Measurements from ENCODE around the gene FRMPD2.
A peak's percentile ranks its signal among the peaks of the same experiment; 100 is the strongest.
"Not testable (repeated sequence)": the region's sequence is repeated elsewhere in the genome, so short reads cannot be mapped to it uniquely, and the experiment has no call there.

Gene FRMPD2

GRCh38 chr10:48233559-48234005 is 40.9 kb downstream of the FRMPD2 start:
- FAIRE-seq (no peak), DNase-seq (ENCODE audit: low spot score) (no peak)

- no peak for FAIRE-seq
- DNase-seq (ENCODE audit: low spot score): no peak
Observed at GRCh38 chr10:48232717-48233447, 41.6 kb downstream of the FRMPD2 start.

GRCh38 chr10:48231699-48232315 is 42.7 kb downstream of the FRMPD2 start:
- peak; percentile 82 for FAIRE-seq

GRCh38 chr10:48231178-48231577 is 43.3 kb downstream of the FRMPD2 start:
- no peak for DNase-seq (ENCODE audit: low spot score)
- FAIRE-seq: no peak

More at GRCh38 chr10:48231699-48232315, 42.7 kb downstream of the FRMPD2 start:
- DNase-seq (ENCODE audit: low spot score): no peak

GRCh38 chr10:48227213-48227612 is 47.3 kb downstream of the FRMPD2 start:
- no peak for FAIRE-seq
- DNase-seq (ENCODE audit: low spot score): no peak

GRCh38 chr10:48224979-48225560 is 49.4 kb downstream of the FRMPD2 start:
- peak; percentile 40 for DNase-seq (ENCODE audit: low spot score)
- FAIRE-seq: peak; percentile 32

- FAIRE-seq (no peak), DNase-seq (ENCODE audit: low spot score) (no peak)
Observed at GRCh38 chr10:48224296-48224695, 50.2 kb downstream of the FRMPD2 start.

- FAIRE-seq (peak; percentile 20), DNase-seq (ENCODE audit: low spot score) (no peak)
Observed at GRCh38 chr10:48221814-48222213, 52.7 kb downstream of the FRMPD2 start.

GRCh38 chr10:48221031-48221430 is 53.5 kb downstream of the FRMPD2 start:
- not testable (repeated sequence) for DNase-seq (ENCODE audit: low spot score); FAIRE-seq

GRCh38 chr10:48219194-48219593 is 55.3 kb downstream of the FRMPD2 start:
- no peak for FAIRE-seq

GRCh38 chr10:48216744-48217143 is 57.8 kb downstream of the FRMPD2 start:
- no peak for FAIRE-seq
- DNase-seq (ENCODE audit: low spot score): no peak

More at GRCh38 chr10:48219194-48219593, 55.3 kb downstream of the FRMPD2 start:
- no peak for DNase-seq (ENCODE audit: low spot score)

GRCh38 chr10:48216204-48216505 is 58.3 kb downstream of the FRMPD2 start:
- FAIRE-seq (no peak), DNase-seq (ENCODE audit: low spot score) (no peak)

GRCh38 chr10:48215486-48216203 is 58.9 kb downstream of the FRMPD2 start:
- DNase-seq (ENCODE audit: low spot score) (peak; percentile 65), FAIRE-seq (peak; percentile 32)

- FAIRE-seq (no peak), DNase-seq (ENCODE audit: low spot score) (no peak)
Observed at GRCh38 chr10:48214716-48215485, 59.6 kb downstream of the FRMPD2 start.

GRCh38 chr10:48213047-48213446 is 61.4 kb downstream of the FRMPD2 start:
- DNase-seq (ENCODE audit: low spot score): no peak
- FAIRE-seq: no peak

GRCh38 chr10:48211777-48212176 is 62.7 kb downstream of the FRMPD2 start:
- FAIRE-seq: no peak
- no peak for DNase-seq (ENCODE audit: low spot score)

GRCh38 chr10:48210966-48211365 is 63.5 kb downstream of the FRMPD2 start:
- FAIRE-seq (no peak), DNase-seq (ENCODE audit: low spot score) (no peak)

GRCh38 chr10:48210391-48210790 is 64.1 kb downstream of the FRMPD2 start:
- no peak for DNase-seq (ENCODE audit: low spot score)
- FAIRE-seq: no peak

- DNase-seq (ENCODE audit: low spot score) (no peak), FAIRE-seq (no peak)
Observed at GRCh38 chr10:48209241-48209640, 65.3 kb downstream of the FRMPD2 start.

- no peak for FAIRE-seq
- no peak for DNase-seq (ENCODE audit: low spot score)
Observed at GRCh38 chr10:48207853-48208252, 66.6 kb downstream of the FRMPD2 start.

All from urothelium cell line (cell line).